ENCODE data around the gene APOL1. TPM values are rescaled to one million over a fixed set of nuclear protein-coding genes. Genes with fewer than 3 reads are reported as not detected.
"Not testable (repeated sequence)": the region's sequence is repeated elsewhere in the genome, so short reads cannot be mapped to it uniquely, and the experiment has no call there.

The APOL1 gene
- total RNA-seq, 1 donor from 2014 or later = 22.1 TPM

DNA sequence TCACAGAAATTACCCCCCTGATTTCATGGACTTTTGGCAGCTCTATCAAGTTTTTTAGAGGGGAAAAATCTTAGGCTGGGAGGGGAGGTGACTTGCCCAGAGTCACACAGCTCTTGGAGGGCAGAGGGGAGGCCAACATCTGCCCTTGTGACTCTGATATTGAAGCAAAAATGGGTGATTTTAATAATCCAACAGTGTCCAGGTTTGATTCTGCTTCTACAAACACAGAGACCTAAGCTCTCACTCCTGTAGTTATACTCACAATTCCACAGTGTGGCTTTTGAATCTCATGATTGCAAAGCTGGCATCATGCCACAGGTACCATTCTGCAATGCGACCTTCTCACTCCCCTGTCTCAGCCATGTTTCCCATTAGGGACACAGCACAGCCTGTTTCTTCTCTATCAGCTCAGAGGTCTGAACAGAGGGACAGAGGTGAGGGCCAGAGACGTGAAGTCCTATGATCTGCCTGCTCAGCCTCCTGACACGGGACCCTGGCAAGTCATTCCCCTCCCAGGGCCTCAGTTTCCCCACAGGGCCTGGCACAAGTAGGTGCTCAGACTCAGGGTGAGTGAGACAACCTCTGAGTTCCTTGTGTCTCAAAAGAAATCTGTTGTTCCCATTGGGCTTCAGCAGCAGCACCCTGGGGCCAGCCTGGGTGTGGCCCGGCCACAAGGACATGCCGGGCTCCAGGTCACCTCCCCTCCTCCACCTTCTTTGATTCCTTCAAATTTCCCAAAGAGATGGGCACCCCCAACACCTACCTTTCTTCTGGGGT, 14.4 kb upstream of the APOL1 start:
- peak; percentile 18 for ATAC-seq
- intact Hi-C loops (cut with DNase I) = no loop called here
- no peak for DNase-seq (ENCODE audit: missing footprints)

DNA sequence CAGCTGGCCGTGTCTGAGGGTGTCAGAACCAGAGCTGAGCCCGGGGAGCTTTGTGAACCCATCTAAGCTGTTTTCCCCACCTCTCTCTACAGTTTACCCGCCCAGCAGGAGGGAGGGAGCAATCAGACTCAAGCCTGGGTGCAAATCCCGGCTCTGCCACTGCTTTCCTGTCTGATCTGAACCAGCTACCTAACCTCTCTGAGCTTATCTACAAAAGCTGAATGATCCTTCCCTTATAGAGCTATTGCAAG, 13.9 kb upstream of the APOL1 start:
- DNase-seq (ENCODE audit: missing footprints) (no peak), ATAC-seq (peak; percentile 14)
- intact Hi-C loops (cut with DNase I) = no loop called here

DNA sequence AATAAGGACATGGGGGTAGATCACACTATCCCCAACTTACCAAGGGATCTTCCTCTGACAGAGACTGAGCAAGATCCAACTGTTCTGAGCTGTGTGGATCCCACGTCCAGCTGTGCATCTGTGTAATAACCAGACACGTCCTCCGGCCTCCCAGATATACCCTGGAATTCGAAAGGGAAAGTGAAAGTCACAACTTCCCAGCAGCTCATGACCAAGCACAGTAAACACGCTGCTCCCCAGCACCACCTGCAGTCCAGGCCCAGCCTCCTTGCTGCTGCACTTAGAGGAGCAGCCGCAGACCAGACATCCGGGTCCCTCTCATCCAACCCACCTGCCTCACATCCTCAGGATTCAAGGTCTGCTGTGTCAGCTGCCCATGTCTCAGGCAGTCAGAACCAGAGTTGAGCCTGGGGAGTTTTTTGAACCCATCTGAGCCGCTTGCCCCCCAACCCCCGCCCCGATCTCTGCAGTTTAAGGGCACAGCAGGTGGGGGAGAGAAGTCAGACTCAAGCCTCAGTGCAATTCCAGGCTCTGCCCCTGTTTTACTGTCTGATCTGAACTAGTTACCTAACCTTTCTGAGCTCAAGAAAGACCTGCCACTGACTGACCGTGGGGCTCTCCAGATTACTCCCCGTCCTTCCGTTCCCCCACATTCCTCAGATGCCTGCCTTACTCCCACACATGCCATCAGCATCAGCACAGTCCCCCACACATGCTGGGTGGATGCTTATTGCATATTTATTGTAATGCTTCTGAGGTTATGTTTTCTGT, 13.3 kb upstream of the APOL1 start, which contains the start of gene APOL2:
APOL2 (minus strand) TSS at position 127 of the 771 bp plus-strand sequence. CDS start 6,365 bp downstream, outside the sequence.
- intact Hi-C loops (cut with DNase I) = no loop called here
- ATAC-seq (peak; percentile 97), DNase-seq (ENCODE audit: missing footprints) (peak; percentile 94)

DNA sequence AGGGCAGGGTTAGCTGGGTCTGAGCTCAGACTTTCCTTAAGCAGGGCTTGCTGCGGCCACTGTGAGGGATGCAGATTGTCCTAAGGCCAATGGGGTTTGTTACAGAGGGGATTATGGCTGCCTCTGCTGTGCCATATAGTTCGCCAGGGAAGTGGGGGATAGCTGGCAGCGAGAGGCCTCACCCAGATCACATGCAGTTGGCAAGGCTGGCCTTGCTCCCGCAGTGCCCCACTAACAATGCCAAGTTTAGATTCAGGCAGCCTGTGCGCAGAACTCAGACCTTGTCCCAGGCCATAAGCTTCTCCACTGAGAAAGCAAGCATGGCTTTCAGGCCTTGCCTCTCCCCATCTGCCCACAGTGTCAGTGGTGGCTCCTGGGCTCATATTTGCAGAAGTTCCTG, 8.9 kb upstream of the APOL1 start:
- intact Hi-C loops (cut with DNase I) = loop anchor here (2.0 kb wide), 1 partner anchor 21 kb away; no protein-coding TSS in a partner anchor
- peak; percentile 6 for ATAC-seq
- no peak for DNase-seq (ENCODE audit: missing footprints)

DNA sequence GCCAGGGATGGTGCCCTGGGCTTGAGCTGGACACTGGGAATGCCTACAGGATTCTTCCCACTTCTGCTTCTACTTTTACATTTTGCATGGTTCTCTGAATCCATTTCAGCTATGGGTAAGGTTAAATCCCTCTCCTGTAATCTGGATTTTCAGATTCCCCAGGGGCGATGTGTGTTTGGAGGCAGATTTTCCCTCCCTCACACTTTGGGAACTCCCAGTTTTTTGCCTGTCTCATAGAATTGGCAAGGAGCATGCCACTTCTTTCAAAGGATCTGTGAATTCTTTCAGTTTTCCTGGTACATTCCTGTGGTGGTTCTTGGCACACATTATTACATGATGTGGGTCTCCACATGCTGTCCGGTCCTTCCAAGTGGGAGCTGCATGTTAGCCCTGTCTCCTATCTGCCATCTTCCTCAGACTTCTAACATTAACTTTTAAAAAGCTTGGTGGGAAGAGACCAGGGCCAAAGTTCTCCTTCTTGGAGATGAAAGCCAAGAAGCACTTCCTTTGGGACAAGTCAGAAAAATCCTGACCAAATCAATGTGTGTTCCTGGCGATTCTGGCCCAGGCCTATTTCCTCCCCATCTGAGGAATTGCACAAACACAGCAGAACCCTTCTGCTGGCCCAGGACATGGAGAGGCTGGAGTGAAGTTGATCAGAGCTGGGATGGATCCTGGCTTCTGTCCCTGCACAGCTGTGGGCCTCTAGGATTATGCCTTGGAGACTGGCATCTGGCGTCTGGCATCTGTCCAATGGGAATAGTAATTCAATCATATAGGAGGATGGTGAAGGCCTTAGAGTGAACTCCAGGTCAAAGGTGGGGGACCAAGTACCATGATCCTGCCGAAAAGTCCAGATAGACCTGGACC, 8.2 kb upstream of the APOL1 start:
- DNase-seq (ENCODE audit: missing footprints) = no peak
- intact Hi-C loops (cut with DNase I) = loop anchor here (2.0 kb wide), 1 partner anchor 22 kb away; no protein-coding TSS in a partner anchor
- peak; percentile 94 for ATAC-seq

DNA sequence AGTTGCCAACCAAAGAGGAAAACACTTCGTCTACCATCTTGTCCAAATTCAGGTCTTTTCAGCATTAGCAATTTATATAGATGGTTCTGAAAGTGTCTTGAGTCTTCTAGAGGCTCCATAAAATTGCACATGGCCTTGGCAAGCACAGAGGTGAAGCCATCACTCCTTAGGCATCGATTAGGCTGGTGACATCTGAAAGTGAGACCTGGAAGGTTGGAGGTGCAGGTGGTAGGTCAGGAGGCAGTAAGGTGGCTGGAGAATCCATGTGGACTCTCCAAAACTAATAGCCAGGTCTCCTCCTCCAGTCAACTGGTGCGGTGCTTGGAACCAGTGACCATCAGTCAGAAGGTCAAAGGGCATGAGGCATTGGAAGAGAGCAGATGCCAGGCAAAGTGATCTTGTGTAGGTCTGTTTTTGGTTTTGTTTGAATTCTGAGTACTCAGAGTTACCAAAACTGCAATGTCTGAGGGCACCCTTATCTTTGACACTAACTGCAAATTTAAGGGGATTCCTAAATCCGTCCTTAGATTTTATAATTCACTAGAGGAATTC, 7.1 kb upstream of the APOL1 start:
- intact Hi-C loops (cut with DNase I) = loop anchor here (2.0 kb wide), 1 partner anchor 23 kb away; no protein-coding TSS in a partner anchor
- DNase-seq (ENCODE audit: missing footprints) (no peak), ATAC-seq (no peak)

DNA sequence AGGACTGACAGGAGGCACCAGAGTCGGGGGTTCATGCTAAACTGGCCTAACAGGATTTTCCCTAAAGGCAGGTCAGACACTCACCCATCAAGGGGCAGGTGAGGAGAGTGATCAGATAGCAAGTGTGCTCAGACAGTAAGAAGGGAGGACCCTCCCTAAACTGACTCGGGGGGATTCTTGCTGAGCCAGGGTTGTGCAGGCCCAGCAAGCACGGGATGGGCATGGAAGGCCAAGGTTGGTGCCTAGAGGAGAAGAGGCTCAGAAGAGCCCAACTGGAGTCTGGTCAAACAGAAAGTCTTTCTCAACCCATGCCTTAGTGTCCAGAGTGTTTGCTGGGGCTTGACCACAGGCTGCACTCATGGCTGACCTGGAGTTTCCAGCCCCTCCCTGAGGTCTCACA, 6.2 kb upstream of the APOL1 start:
- DNase-seq (ENCODE audit: missing footprints) (no peak), ATAC-seq (no peak)
- intact Hi-C loops (cut with DNase I) = no loop called here

DNA sequence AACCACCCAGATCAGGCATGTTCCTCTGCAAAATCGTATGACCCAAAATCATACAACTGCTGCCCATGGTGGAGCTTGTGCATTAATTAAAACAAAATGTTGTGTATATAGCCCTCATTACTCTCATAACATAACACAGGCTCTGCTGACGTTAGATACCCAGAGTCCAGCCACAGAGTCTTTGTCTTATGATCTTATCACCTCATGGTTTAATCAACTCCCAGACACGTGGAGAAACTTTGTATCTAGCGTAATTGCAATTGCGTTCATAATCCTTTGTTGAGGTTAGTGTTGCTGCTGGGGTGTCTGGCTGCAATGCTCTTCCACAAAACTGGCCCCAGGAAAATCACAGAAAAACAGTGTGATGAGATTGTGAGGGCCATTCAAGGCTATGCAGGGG, 5.0 kb upstream of the APOL1 start:
- ATAC-seq = no peak
- intact Hi-C loops (cut with DNase I) = no loop called here
- no peak for DNase-seq (ENCODE audit: missing footprints)

DNA sequence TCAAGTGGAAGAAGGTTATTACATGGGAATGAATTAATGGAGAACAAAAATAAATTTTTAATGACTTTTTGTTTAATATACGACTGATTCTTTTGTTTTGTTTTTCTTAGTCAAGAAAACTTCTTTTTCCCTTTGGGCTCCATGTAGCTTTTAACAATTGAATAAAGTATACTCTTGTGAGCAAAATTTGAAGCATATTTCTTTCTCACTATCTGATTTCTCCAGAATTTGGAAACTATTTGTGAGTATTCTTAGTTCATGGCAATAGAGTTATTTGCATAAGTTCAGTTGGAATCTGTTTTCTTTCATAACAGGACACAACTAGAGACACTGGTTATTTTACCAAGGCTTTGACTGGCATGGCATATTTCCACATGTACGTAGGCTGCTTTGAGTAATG, 3.8 kb upstream of the APOL1 start:
- no peak for ATAC-seq

DNA sequence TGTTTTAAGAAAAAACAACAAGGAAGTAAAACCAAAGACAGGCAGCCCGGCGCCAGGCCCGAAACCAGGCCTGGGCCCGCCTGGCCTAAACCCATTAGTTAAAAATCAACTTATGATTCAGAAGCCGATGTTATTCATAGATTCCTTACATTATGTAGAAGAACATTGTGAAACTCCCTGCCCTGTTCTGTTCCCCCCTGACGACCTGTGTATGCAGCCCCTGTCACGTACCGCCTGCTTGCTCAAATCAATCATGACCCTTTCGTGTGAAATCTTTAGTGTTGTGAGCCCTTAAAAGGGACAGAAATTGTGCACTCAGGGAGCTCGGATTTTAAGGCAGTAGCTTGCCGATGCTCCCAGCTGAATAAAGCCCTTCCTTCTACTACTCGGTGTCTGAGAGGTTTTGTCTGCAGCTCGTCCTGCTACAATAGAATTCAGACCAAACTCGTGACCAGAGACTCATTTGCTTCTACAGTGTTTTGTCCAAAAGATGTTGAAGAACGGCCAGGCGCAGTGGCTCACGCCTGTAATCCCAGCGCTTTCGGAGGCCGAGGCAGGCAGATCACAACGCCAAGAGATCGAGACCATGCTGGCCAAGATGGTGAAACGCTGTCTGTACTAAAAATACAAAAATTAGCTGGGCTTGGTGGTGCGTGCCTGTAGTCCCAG, 2.5 kb upstream of the APOL1 start:
- DNase-seq (ENCODE audit: missing footprints); intact Hi-C loops (cut with DNase I); ATAC-seq: not testable (repeated sequence)

More for the DNA sequence above, 3.8 kb upstream of the APOL1 start:
- intact Hi-C loops (cut with DNase I) = no loop called here
- no peak for DNase-seq (ENCODE audit: missing footprints)

DNA sequence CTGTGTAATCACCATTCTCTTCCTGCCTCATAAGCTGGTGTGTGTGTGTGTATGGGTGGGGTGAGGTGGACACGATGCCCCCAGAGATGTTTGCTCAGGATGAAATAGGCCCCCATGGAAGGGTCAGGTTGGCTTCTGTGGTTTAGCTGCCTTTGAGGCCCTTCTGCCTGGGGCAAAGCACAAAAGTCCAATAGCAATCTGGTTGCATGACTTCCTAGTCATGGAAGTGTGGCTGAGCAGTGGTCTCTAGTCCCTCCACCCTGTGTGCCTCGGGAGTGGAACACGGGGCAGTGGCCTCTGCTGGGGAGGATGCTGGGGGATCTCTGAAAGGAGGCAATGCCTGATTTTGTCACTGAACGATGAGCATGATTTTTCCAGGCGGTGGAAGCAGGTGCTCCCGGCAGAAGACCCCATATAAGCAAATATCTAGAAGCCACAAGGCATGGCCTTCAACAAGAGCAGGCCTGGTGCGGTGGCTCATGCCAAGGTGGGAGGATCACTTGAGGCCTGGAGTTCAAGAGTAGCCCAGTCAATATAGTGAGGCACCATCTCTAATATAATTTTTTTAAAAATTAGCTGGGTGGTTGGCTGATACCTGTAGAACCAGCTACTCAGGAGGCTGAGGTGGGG, 839 bp upstream of the APOL1 start:
- ATAC-seq; DNase-seq (ENCODE audit: missing footprints); intact Hi-C loops (cut with DNase I): not testable (repeated sequence)

DNA sequence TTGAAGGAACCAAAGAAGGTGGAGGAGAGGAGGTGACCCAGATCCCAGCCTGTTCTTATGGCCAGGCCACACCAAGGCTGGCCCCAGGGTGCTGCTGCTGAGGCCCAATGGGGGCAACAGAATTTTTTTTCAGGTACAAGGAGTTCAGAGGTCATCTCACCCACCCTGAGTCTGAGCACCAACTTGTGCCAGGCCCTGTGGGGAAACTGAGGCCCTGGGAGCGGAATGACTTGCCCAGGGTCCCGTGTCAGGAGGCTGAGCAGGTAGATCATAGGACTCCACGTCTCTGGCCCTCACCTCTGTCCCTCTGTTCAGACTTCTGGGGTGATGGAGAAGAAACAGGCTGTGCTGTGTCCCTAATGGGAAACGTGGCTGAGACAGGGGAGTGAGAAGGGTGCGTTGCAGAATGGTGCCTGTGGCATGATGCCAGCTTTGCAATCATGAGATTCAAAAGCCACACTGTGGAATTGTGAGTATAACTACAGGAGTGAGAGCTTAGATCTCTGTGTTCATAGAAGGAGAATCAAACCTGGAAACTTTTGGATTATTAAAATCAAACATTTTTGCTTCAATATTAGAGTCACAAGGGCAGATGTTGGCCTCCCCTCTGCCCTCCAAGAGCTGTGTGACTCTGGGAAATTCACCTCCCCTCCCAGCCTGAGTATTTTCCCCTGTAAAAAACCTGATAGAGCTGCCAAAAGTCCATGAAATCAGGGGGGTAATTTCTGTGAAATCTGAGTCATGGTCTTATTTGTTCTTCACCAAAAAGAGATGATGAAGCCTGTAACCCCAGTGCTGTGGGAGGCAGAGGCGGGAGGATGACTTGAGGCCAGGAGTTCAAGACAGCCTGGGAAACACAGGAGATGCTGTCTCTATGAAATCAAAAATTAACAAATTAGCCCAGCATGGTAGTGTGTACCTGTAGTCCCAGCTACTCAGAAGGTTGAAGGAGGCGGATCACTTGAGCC, 874 bp downstream of the APOL1 start:
- intact Hi-C loops (cut with DNase I) = no loop called here
- DNase-seq (ENCODE audit: missing footprints) (no peak), ATAC-seq (peak; percentile 17)

DNA sequence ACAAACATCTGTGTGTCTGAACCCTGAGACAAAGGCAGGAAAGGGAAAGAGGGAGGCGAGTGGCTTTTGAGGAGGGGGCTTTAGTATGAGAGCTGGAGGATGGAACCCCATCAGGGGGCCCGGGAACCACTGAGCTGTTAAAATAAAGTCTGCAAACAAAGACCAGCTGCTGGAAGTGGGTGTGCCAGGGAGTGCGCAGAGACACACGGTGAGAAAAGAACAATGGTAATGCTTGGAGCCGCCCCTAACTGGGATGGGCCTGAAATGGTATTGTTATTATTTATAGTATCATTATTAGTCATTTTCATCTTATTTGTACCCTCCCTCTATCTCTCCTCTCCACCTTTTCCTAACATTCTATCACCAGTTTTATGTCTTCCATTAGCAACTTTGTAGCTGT, 2.6 kb downstream of the APOL1 start:
- intact Hi-C loops (cut with DNase I); DNase-seq (ENCODE audit: missing footprints); ATAC-seq: not testable (repeated sequence)

DNA sequence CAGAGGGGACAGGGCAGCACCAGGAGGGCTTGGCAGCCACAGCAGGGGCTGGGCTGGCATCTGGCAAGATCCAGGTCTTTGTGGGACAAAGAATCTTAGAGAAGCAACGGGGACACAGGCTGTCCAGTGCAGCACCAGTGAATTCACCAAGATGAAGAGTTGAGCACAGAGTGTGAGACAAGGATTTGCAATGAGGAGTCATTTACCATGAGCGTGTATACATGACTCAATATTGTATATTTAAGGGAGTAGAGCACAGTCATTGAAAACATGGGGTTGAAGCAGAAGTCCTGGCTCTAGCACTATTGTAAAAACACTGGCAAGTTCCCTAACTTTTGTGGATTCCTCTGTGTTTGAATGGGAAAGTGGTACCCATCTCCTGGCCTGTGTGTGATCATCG, 3.5 kb downstream of the APOL1 start:
- ATAC-seq = no peak
- DNase-seq (ENCODE audit: missing footprints) = no peak
- intact Hi-C loops (cut with DNase I) = no loop called here

DNA sequence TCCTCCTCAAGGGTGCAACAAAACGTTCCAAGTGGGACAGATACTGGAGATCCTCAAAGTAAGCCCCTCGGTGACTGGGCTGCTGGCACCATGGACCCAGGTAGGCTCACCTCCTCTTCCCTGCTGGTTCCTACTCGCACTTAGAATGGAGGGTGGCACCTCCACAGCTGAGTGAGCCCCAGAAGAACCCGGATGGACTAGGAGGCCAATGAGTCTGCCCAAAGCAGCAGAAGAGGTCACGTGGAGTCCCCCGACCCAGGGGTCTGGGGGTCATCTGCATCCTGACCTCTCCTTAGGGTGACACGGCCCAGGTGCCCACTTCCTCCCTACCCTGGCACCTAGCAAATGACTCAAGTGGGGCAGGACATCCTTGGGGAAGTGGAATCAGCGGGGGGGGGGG, 4.4 kb downstream of the APOL1 start:
- ATAC-seq (no peak), DNase-seq (ENCODE audit: missing footprints) (no peak)
- intact Hi-C loops (cut with DNase I) = no loop called here

DNA sequence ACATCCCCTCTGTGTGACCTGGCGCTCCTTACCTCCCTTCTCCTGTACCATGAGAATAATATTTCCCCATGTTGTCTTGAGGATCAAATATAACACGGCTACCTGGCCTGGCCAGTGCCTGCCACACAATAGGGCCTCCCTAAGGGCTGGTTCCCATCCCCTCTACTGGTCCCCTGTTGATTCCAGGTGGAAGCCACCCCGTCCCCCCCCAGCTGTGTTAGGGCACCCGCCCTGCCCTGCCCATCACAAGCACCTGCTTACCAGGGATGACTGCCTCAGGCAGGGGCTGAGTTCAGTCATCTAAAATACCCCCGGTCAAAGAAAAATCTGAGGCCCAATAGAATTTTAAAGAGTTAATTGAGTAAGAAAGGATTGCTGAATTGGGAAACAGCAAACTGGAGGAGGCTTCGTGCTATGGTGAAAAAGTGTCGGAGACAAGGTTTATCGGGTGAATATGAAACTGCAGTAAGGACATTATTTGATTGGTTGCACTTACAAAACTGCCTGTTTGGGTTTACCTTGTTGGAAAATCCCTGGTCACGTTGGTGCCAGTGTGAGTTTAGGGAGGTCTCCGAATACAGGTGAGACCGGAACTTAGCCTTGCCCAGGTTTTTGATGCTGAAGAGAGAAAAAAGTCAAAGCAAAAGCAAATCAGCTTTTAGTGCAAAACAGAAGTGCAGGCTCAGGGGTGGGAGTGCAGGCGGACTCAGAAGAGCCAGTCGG, 5.2 kb downstream of the APOL1 start:
- DNase-seq (ENCODE audit: missing footprints) = no peak
- no peak for ATAC-seq
- intact Hi-C loops (cut with DNase I) = no loop called here
